Gastrocnemius medialis (tissue), 4 donors: Measurements from ENCODE around the gene DRC1. TPM values are rescaled to one million over a fixed set of nuclear protein-coding genes. Genes with fewer than 3 reads are reported as not detected.

ENCODE experiments used
- ATAC-seq, 2 donors: fragments of 150-250 bp; one replicate each; pipeline ENCODE4 v1.9.1; 2016
- DNase-seq, 2 donors: peaks; one replicate each; pipeline ENCODE4 v3.0.0-alpha.2; 2019
- H3K27ac ChIP-seq, 4 donors: fragments of 200-600 bp; sonication (generic); 1 replicate in 1 of 4; 2 replicates in 3 of 4; pipeline ENCODE4 v1.5.1; 2016 to 2018; ENCODE audit warnings: mild to moderate bottlenecking in 2 of 4, moderate library complexity in 1 of 4
- H3K27me3 ChIP-seq, 3 donors: fragments of 200-600 bp; sonication (generic) in 2 of 3; 1 replicate in 1 of 3; 2 replicates in 2 of 3; pipeline versions ENCODE4 v1.5.1 to v1.6.0; 2016 to 2019; ENCODE audit warnings: mild to moderate bottlenecking in 1 of 3, moderate library complexity in 1 of 3
- H3K36me3 ChIP-seq, 2 donors: fragments of 200-600 bp; sonication (generic) in 1 of 2; one replicate each; pipeline ENCODE4 v1.5.1; 2017 to 2018
- H3K4me1 ChIP-seq, 2 donors: fragments of 200-600 bp; sonication (generic) in 1 of 2; one replicate each; pipeline ENCODE4 v1.5.1; 2016 to 2017; ENCODE audit warnings: mild to moderate bottlenecking in 2 of 2
- H3K4me3 ChIP-seq, 4 donors: fragments of 200-600 bp; sonication (generic) in 3 of 4; 1 replicate in 1 of 4; 2 replicates in 3 of 4; pipeline ENCODE4 v1.5.1; 2016 to 2019; ENCODE audit warnings: mild to moderate bottlenecking in 2 of 4
- H3K9me3 ChIP-seq, 3 donors: fragments of 200-600 bp; sonication (generic) in 2 of 3; 1 replicate in 1 of 3; 2 replicates in 2 of 3; pipeline ENCODE4 v1.5.1; 2016 to 2019
- CTCF ChIP-seq, 5 experiments: fragments of 450-650 bp in 3 of 5; fragments of 200-600 bp in 2 of 5; sonication (generic) in 2 of 5; IDR thresholded peaks in 4 of 5; conservative IDR thresholded peaks in 1 of 5; 1 replicate in 4 of 5; 2 replicates in 1 of 5; pipeline ENCODE4 v1.5.1; 2016 to 2019; ENCODE audit warnings: antibody characterized with exemption in 5 of 5, mild to moderate bottlenecking in 3 of 5, moderate library complexity in 3 of 5
- POLR2A ChIP-seq, 2 donors: fragments of 450-650 bp; IDR thresholded peaks; one replicate each; pipeline ENCODE4 v1.6.1; 2017; ENCODE audit warnings: antibody characterized with exemption in 2 of 2, mild to moderate bottlenecking in 2 of 2, moderate library complexity in 2 of 2
- in situ Hi-C, 4 donors: fragments of 200-750 bp; cut with MboI; loops; one replicate each; pipeline versions ENCODE4 v1.15.0 to v1.8.0; 2017; ENCODE audit warnings: low sequenced_read_pairs in 4 of 4
- intact Hi-C: fragments of 100-400 bp; cut with DNase I; formaldehyde crosslinking; loops from one replicate; pipeline ENCODE4 v1.15.1; 2023; ENCODE audit warnings: low total_unique reads
- total RNA-seq, 4 donors: library from RNA; depleted of rRNA; stranded (reverse); fragments of >200 nt; gene quantifications; one replicate each; pipeline versions ENCODE4 v1.1.0 to v1.2.3, GENCODE V29; 2016

The DRC1 gene
- total RNA-seq, 4 donors from 2014 or later = not detected

GRCh38 chr2:26458365-26459042, 56.8 kb downstream of the DRC1 start:
- intact Hi-C loops = no loop called here
- no peaks in the 10 kb centered on the region for H3K27me3 ChIP-seq
- ATAC-seq = no peak
- DNase-seq = no peak
- H3K4me3 ChIP-seq = no peak overlapping the region
- no peak for TF ChIP-seq CTCF (IDR thresholded peaks at IDR 0.05 in 4 of 5, conservative IDR thresholded peaks at IDR 0.05 in 1 of 5)
- TF ChIP-seq POLR2A (IDR thresholded peaks at IDR 0.05) = no peak
- in situ Hi-C loops = no loop called here
- no peak overlapping the region for H3K27ac ChIP-seq
- peaks cover 0 to 9% of the 10 kb centered on the region in 2 donors for H3K4me1 ChIP-seq
- no peaks in the 10 kb centered on the region for H3K36me3 ChIP-seq
- no peaks in the 10 kb centered on the region for H3K9me3 ChIP-seq

- no peaks in the 10 kb centered on the region for H3K36me3 ChIP-seq
- ATAC-seq (no peak), DNase-seq (no peak)
- in situ Hi-C loops (no loop called here), intact Hi-C loops (no loop called here)
- peaks cover 0 to 9% of the 10 kb centered on the region in 2 donors for H3K4me1 ChIP-seq
- H3K9me3 ChIP-seq = no peaks in the 10 kb centered on the region
- no peak overlapping the region for H3K27ac ChIP-seq
- H3K27me3 ChIP-seq = no peaks in the 10 kb centered on the region
- no peak overlapping the region for H3K4me3 ChIP-seq
- TF ChIP-seq POLR2A (IDR thresholded peaks at IDR 0.05) (no peak), CTCF (IDR thresholded peaks at IDR 0.05 in 4 of 5, conservative IDR thresholded peaks at IDR 0.05 in 1 of 5) (no peak)
Measured at GRCh38 chr2:26459991-26460612, 58.4 kb downstream of the DRC1 start.

- TF ChIP-seq POLR2A (IDR thresholded peaks at IDR 0.05) (no peak), CTCF (IDR thresholded peaks at IDR 0.05 in 4 of 5, conservative IDR thresholded peaks at IDR 0.05 in 1 of 5) (no peak)
- no peaks in the 10 kb centered on the region for H3K9me3 ChIP-seq
- intact Hi-C loops = no loop called here
- H3K27ac ChIP-seq = no peak overlapping the region
- no peak overlapping the region for H3K4me3 ChIP-seq
- in situ Hi-C loops = no loop called here
- DNase-seq (no peak), ATAC-seq (no peak)
- H3K4me1 ChIP-seq = peaks cover 0 to 9% of the 10 kb centered on the region in 2 donors
- H3K36me3 ChIP-seq = no peaks in the 10 kb centered on the region
- no peaks in the 10 kb centered on the region for H3K27me3 ChIP-seq
Measured at GRCh38 chr2:26460613-26461031, 58.9 kb downstream of the DRC1 start.

- no peak for TF ChIP-seq POLR2A (IDR thresholded peaks at IDR 0.05)
- no peak for TF ChIP-seq CTCF (IDR thresholded peaks at IDR 0.05 in 4 of 5, conservative IDR thresholded peaks at IDR 0.05 in 1 of 5)
- no peaks in the 10 kb centered on the region for H3K9me3 ChIP-seq
- no peaks in the 10 kb centered on the region for H3K36me3 ChIP-seq
- no peak for DNase-seq
- H3K27me3 ChIP-seq = no peaks in the 10 kb centered on the region
- intact Hi-C loops (no loop called here), in situ Hi-C loops (no loop called here)
- no peak overlapping the region for H3K27ac ChIP-seq
- peaks cover 0 to 9% of the 10 kb centered on the region in 2 donors for H3K4me1 ChIP-seq
- ATAC-seq = no peak
- no peak overlapping the region for H3K4me3 ChIP-seq
Measured at GRCh38 chr2:26461601-26462023, 59.9 kb downstream of the DRC1 start.
